Vagina (tissue), 2 donors: ENCODE data around the gene CFAP68. TPM values are rescaled to one million over a fixed set of nuclear protein-coding genes. Genes with fewer than 3 reads are reported as not detected.
A peak's percentile ranks its signal among the peaks of the same experiment; 100 is the strongest.

ENCODE experiments used
- DNase-seq, 2 donors: peaks; one replicate each; pipeline ENCODE4 v3.0.0-alpha.2; 2017; ENCODE audit errors: extremely low spot score in 2 of 2
- H3K27ac ChIP-seq: fragments of 200-600 bp; sonication (generic); one replicate; pipeline ENCODE4 v1.5.1; 2019
- H3K27me3 ChIP-seq: fragments of 200-600 bp; sonication (generic); one replicate; pipeline ENCODE4 v1.5.1; 2019
- H3K36me3 ChIP-seq, 2 donors: fragments of 200-600 bp; sonication (generic); one replicate each; pipeline ENCODE4 v1.5.1; 2017 to 2019
- H3K4me1 ChIP-seq: fragments of 200-600 bp; sonication (generic); one replicate; pipeline ENCODE4 v1.5.1; 2019
- H3K4me3 ChIP-seq, 2 donors: fragments of 200-600 bp; sonication (generic); 1 replicate in 1 of 2; 2 replicates in 1 of 2; pipeline ENCODE4 v1.5.1; 2016 to 2019
- H3K9me3 ChIP-seq: fragments of 200-600 bp; sonication (generic); one replicate; pipeline ENCODE4 v1.5.1; 2019
- POLR2A ChIP-seq, 2 donors: fragments of 450-650 bp; IDR thresholded peaks; one replicate each; pipeline ENCODE4 v1.6.1; 2017; ENCODE audit warnings: antibody characterized with exemption in 2 of 2, mild to moderate bottlenecking in 2 of 2, moderate library complexity in 2 of 2
- POLR2AphosphoS5 ChIP-seq, 2 donors: sonication (generic); formaldehyde crosslinking; IDR thresholded peaks; one replicate each; pipeline ENCODE4 v1.9.0; 2017; ENCODE audit warnings: antibody characterized with exemption in 2 of 2, mild to moderate bottlenecking in 2 of 2, low read depth in 1 of 2; ENCODE audit not compliant: insufficient read depth in 1 of 2
- intact Hi-C: fragments of 100-400 bp; cut with DNase I; formaldehyde crosslinking; loops from one replicate; pipeline ENCODE4 v1.15.1; 2023
- total RNA-seq: library from RNA; depleted of rRNA; stranded (reverse); fragments of >200 nt; gene quantifications from one replicate; pipeline ENCODE4 v1.2.3, GENCODE V29; 2016
- TF ChIP-seq, protein P1 (sequence below), 3 experiments: fragments of 450-650 bp in 2 of 3; fragments of 200-600 bp in 1 of 3; sonication (generic) in 1 of 3; IDR thresholded peaks; one replicate each; pipeline ENCODE4 v1.5.1; 2017 to 2019; ENCODE audit warnings: antibody characterized with exemption in 3 of 3, mild to moderate bottlenecking in 2 of 3, moderate library complexity in 2 of 3

CFAP68 gene
- total RNA-seq, 1 donor from 2014 or later, result 22.6 TPM

DNA sequence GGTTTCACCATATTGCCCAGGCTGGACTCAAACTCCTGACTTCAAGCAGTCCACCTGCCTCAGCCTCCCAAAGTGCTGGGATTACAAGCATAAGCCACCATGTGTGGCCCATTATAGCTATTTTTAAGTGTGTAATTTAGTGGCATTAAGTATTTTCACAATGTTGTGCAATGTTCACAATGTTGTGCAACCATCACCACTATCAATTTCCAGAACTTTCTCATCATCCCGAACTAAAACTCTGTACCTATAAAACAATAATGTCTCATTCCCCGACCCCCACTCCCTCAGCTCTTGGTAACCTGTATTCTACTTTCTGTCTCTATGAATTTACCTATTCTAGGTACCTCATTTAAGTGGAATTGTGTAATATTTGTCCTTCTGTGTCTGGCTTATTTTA, 7.5 kb downstream of the CFAP68 start:
- H3K4me1 ChIP-seq, result no peaks in the 10 kb centered on the region
- no peaks in the 10 kb centered on the region for H3K36me3 ChIP-seq
- intact Hi-C loops, result no loop called here
- no peak for DNase-seq
- no peaks in the 10 kb centered on the region for H3K27me3 ChIP-seq
- H3K9me3 ChIP-seq, result no peaks in the 10 kb centered on the region
- no peak overlapping the region for H3K4me3 ChIP-seq
- no peak overlapping the region for H3K27ac ChIP-seq
- TF ChIP-seq, protein P1, sequence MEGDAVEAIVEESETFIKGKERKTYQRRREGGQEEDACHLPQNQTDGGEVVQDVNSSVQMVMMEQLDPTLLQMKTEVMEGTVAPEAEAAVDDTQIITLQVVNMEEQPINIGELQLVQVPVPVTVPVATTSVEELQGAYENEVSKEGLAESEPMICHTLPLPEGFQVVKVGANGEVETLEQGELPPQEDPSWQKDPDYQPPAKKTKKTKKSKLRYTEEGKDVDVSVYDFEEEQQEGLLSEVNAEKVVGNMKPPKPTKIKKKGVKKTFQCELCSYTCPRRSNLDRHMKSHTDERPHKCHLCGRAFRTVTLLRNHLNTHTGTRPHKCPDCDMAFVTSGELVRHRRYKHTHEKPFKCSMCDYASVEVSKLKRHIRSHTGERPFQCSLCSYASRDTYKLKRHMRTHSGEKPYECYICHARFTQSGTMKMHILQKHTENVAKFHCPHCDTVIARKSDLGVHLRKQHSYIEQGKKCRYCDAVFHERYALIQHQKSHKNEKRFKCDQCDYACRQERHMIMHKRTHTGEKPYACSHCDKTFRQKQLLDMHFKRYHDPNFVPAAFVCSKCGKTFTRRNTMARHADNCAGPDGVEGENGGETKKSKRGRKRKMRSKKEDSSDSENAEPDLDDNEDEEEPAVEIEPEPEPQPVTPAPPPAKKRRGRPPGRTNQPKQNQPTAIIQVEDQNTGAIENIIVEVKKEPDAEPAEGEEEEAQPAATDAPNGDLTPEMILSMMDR (IDR thresholded peaks at IDR 0.05), result no peak
- TF ChIP-seq POLR2A (IDR thresholded peaks at IDR 0.05), result no peak
- no peak for TF ChIP-seq POLR2AphosphoS5 (IDR thresholded peaks at IDR 0.05; ENCODE audit: insufficient read depth in 1 of 2, low read depth in 1 of 2)

DNA sequence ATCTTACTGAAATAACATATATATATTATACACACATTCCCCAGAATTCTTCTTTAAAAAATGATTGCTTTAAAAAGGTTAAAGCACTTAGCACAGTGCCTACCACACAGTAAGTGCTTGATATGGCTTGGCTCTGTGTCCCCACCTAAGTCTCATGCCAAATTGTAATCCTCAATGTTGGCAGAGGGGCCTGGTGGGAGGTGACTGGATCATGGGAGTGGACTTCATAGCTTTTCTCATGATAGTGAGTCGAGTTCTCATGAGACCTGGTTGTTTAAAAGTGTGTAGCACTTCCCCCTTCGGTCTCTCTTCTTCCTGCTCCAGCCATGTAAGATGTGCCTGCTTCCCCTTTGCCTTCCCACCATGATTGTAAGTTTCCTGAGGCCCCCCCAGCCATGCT, 26.1 kb downstream of the CFAP68 start:
- peaks cover 0 to 6% of the 10 kb centered on the region in 2 donors for H3K36me3 ChIP-seq
- DNase-seq, result no peak
- no peaks in the 10 kb centered on the region for H3K27me3 ChIP-seq
- intact Hi-C loops, result no loop called here
- H3K27ac ChIP-seq, result no peak overlapping the region
- TF ChIP-seq, protein P1 (IDR thresholded peaks at IDR 0.05), result no peak
- TF ChIP-seq POLR2AphosphoS5 (IDR thresholded peaks at IDR 0.05; ENCODE audit: insufficient read depth in 1 of 2, low read depth in 1 of 2) (no peak), POLR2A (IDR thresholded peaks at IDR 0.05) (no peak)
- peaks cover 17% of the 10 kb centered on the region for H3K4me1 ChIP-seq
- no peak overlapping the region for H3K4me3 ChIP-seq
- H3K9me3 ChIP-seq, result no peaks in the 10 kb centered on the region

DNA sequence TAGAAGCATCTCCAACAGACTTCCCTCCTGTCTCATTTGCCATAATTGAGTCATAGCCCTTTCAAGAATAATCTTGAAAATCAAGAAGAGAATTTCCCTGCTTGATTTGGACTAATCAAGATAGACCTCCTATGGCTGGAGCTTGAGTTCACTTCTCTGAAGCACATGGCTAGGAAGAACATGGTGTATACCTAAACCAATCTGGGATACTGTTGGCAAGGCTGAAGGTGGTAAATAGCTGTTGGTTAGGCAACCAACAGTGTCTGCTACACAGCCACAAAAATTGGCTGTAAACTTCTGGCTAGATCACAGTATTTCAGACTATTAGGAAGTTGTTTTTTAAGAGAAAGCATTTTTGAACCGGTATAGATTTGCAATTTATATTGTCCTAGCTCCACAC, 27.3 kb downstream of the CFAP68 start:
- intact Hi-C loops, result no loop called here
- peaks cover 27% of the 10 kb centered on the region for H3K4me1 ChIP-seq
- no peaks in the 10 kb centered on the region for H3K27me3 ChIP-seq
- TF ChIP-seq, protein P1 (IDR thresholded peaks at IDR 0.05), result no peak
- no peak for TF ChIP-seq POLR2AphosphoS5 (IDR thresholded peaks at IDR 0.05; ENCODE audit: insufficient read depth in 1 of 2, low read depth in 1 of 2)
- TF ChIP-seq POLR2A (IDR thresholded peaks at IDR 0.05), result no peak
- H3K9me3 ChIP-seq, result no peaks in the 10 kb centered on the region
- no peak overlapping the region for H3K27ac ChIP-seq
- H3K36me3 ChIP-seq, result peaks cover 0 to 6% of the 10 kb centered on the region in 2 donors
- H3K4me3 ChIP-seq, result no peak overlapping the region
- no peak for DNase-seq

DNA sequence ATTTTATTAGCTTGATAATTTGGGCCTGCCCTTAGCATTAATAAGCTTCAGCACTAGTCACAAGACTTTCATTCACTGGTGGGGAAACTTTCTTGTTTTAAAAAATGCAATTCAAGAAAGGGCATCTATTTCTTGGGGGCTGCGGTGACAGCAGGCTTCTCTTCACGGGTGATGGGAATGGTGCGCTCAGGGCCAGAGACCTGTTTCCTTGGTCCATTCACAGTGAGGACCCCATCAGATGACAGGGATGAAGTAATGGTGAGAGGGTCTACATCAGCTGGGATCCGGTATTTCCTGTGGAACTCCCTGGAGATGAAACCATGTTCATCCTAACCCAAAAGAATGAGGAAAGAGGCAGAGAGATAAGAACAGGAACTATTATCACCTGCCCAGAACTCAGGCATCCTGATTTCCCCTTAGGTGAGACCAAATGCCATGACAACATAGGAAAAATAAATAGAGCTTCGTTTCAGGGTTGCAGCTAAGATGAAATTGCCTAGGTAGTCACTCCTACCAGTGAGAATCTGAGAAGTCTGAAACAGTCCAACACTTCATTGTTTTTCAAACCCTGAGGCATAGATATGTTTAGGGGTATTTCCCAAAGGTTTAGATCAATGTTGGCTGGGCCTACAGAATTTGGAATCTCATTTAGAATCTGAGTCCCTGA, 29.4 kb downstream of the CFAP68 start:
- Histone ChIP-seq H3K27me3 (no peaks in the 10 kb centered on the region), H3K27ac (peak overlapping the region; percentile 99), H3K36me3 (peaks cover 0 to 6% of the 10 kb centered on the region in 2 donors), H3K4me1 (peaks cover 34% of the 10 kb centered on the region), H3K4me3 (peak overlapping the region in 1 of 2 donors; percentile 7), H3K9me3 (no peaks in the 10 kb centered on the region)
- TF ChIP-seq, protein P1 (IDR thresholded peaks at IDR 0.05), result no peak
- TF ChIP-seq POLR2AphosphoS5 (IDR thresholded peaks at IDR 0.05; ENCODE audit: insufficient read depth in 1 of 2, low read depth in 1 of 2) (no peak), POLR2A (IDR thresholded peaks at IDR 0.05) (no peak)
- no peak for DNase-seq
- intact Hi-C loops, result no loop called here

DNA sequence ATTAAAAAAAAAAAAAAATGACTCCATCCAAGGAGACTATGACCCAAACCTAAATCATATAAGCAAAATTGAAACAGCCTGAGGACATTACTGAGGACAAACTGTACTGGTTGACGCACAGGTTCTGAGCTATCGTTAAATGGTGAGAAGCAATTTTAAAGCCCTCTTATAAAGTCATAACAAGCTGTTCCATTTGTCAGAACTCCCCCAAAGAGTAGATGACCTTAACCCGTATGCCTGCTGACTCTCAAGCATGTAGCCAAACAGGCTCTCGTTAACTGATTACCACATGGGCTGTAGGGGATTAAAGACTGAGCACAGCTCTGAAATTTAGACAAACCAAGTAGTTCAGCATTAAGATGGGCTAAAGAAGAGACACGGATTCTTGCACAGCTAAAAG, 30.0 kb downstream of the CFAP68 start:
- peak overlapping the region; percentile 58 to 69 for H3K4me3 ChIP-seq
- H3K36me3 ChIP-seq, result peaks cover 0 to 6% of the 10 kb centered on the region in 2 donors
- peaks cover 40% of the 10 kb centered on the region for H3K4me1 ChIP-seq
- TF ChIP-seq POLR2A (IDR thresholded peaks at IDR 0.05) (no peak), POLR2AphosphoS5 (IDR thresholded peaks at IDR 0.05; ENCODE audit: insufficient read depth in 1 of 2, low read depth in 1 of 2) (peak in 1 of 2 donors; percentile 32)
- no peaks in the 10 kb centered on the region for H3K27me3 ChIP-seq
- peak overlapping the region; percentile 99 for H3K27ac ChIP-seq
- H3K9me3 ChIP-seq, result no peaks in the 10 kb centered on the region
- intact Hi-C loops, result no loop called here
- no peak for DNase-seq
